ENCODE measurements around the gene LRRC71. TPM values are rescaled to one million over a fixed set of nuclear protein-coding genes. Genes with fewer than 3 reads are reported as not detected.

LRRC71 gene
- total and polyA plus RNA-seq, 10 of the 15 experiments (the other 5 are each of a cell fraction or from before 2014, with no cell fraction given), result not detected

DNA sequence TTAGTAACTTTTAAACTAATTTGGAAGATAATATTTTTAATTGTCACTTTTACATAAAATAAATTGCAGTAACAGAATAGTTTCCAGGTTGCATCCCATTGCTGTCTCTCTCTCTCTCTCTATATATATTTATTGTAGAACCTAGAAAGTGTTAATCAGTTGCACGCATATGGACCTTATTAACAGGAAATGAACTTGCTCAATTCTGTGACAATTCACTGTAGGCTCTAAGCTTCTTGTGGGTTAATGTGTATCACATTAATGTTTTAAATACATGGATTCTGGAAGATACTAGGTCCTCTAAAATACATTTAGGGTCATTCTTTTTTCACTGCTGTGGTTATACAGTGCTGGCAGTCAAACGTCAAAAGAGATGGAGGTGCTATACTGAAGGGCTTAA, 33.1 kb downstream of the LRRC71 start (continued):
- TF ChIP-seq, protein P1, sequence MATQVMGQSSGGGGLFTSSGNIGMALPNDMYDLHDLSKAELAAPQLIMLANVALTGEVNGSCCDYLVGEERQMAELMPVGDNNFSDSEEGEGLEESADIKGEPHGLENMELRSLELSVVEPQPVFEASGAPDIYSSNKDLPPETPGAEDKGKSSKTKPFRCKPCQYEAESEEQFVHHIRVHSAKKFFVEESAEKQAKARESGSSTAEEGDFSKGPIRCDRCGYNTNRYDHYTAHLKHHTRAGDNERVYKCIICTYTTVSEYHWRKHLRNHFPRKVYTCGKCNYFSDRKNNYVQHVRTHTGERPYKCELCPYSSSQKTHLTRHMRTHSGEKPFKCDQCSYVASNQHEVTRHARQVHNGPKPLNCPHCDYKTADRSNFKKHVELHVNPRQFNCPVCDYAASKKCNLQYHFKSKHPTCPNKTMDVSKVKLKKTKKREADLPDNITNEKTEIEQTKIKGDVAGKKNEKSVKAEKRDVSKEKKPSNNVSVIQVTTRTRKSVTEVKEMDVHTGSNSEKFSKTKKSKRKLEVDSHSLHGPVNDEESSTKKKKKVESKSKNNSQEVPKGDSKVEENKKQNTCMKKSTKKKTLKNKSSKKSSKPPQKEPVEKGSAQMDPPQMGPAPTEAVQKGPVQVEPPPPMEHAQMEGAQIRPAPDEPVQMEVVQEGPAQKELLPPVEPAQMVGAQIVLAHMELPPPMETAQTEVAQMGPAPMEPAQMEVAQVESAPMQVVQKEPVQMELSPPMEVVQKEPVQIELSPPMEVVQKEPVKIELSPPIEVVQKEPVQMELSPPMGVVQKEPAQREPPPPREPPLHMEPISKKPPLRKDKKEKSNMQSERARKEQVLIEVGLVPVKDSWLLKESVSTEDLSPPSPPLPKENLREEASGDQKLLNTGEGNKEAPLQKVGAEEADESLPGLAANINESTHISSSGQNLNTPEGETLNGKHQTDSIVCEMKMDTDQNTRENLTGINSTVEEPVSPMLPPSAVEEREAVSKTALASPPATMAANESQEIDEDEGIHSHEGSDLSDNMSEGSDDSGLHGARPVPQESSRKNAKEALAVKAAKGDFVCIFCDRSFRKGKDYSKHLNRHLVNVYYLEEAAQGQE (IDR thresholded peaks at IDR 0.05; ENCODE audit: low read depth, low read length), result no peak
- TF ChIP-seq, protein P2, sequence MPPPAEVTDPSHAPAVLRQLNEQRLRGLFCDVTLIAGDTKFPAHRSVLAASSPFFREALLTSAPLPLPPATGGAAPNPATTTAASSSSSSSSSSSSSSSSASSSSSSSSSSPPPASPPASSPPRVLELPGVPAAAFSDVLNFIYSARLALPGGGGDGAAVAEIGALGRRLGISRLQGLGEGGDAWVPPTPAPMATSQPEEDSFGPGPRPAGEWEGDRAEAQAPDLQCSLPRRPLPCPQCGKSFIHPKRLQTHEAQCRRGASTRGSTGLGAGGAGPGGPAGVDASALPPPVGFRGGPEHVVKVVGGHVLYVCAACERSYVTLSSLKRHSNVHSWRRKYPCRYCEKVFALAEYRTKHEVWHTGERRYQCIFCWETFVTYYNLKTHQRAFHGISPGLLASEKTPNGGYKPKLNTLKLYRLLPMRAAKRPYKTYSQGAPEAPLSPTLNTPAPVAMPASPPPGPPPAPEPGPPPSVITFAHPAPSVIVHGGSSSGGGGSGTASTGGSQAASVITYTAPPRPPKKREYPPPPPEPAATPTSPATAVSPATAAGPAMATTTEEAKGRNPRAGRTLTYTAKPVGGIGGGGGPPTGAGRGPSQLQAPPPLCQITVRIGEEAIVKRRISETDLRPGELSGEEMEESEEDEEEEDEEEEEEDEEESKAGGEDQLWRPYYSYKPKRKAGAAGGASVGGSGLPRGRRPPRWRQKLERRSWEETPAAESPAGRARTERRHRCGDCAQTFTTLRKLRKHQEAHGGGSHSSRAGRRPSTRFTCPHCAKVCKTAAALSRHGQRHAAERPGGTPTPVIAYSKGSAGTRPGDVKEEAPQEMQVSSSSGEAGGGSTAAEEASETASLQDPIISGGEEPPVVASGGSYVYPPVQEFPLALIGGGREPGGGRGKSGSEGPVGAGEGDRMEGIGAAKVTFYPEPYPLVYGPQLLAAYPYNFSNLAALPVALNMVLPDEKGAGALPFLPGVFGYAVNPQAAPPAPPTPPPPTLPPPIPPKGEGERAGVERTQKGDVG (CRISPR knock-in tag; IDR thresholded peaks at IDR 0.05), result no peak
- TF ChIP-seq SMAD1 (IDR thresholded peaks at IDR 0.05; ENCODE audit: low read depth, partially characterized antibody), result no peak

- in situ Hi-C loops (cut with MboI), result no loop called here
- Histone ChIP-seq H3K4me1 (ENCODE audit: control insufficient read depth, insufficient read depth, low read length) (peaks cover 3% of the 10 kb centered on the region), H4K20me1 (ENCODE audit: control insufficient read depth, insufficient read depth) (no peaks in the 10 kb centered on the region), H3K27me3 (replicated peaks in 1 of 2; ENCODE audit: control insufficient read depth in 2 of 2, insufficient read depth in 2 of 2, low read length in 1 of 2) (no peaks in the 10 kb centered on the region; a peak in 1 of 4 replicates), H3K4me2 (ENCODE audit: control insufficient read depth, insufficient read depth) (no peak overlapping the region), H2AFZ (ENCODE audit: control insufficient read depth, low read depth, low read length) (no peak overlapping the region), H3K79me2 (ENCODE audit: control insufficient read depth, insufficient read depth, low read length) (no peaks in the 10 kb centered on the region), H3K4me3 (no peak overlapping the region), H3K9me3 (replicated peaks; ENCODE audit: control insufficient read depth, insufficient read depth, low read length) (no peaks in the 10 kb centered on the region), H3K36me3 (ENCODE audit: control insufficient read depth in 2 of 2, insufficient read depth in 2 of 2, low read length in 1 of 2) (peaks cover 3 to 9% of the 10 kb centered on the region in 2 experiments; a peak in 3 of 4 replicates), H3K27ac (ENCODE audit: control insufficient read depth, insufficient read depth) (no peak overlapping the region), H3K9ac (ENCODE audit: control insufficient read depth, insufficient read depth, low read length) (no peak overlapping the region)
- ChIA-PET CTCF (interaction anchor here (0.8 to 1.9 kb wide), 4 partner anchors 14 to 134 kb away, joined by 3 to 5 read pairs (median 4); no protein-coding TSS in a partner anchor), POLR2A (no interaction called here), RAD21 (ENCODE audit: unreplicated experiment) (interaction anchor here (1.0 kb wide), 1 partner anchor 118 kb away, joined by 4 read pairs; no protein-coding TSS in a partner anchor), SMC1A (ENCODE audit: uncharacterized antibody, unreplicated experiment) (interaction anchor here (1.1 kb wide), 1 partner anchor 11 kb away, joined by 3 read pairs; no protein-coding TSS in a partner anchor)
- no TSS peak for BruUV-seq (replicated peaks)
- DNase-seq (ENCODE audit: low read depth, low spot score) (no peak), ATAC-seq (no peak), FAIRE-seq (no peak)
- 53% methylated on average over 10 of the region's 10 CpGs for WGBS (ENCODE audit: insufficient coverage, insufficient replicate concordance, low lambda C conversion rate, missing lambda C conversion rate)
- intact Hi-C loops (cut with micrococcal nuclease; ENCODE audit: unreplicated experiment), result loop anchor here (5.0 kb wide), 1 partner anchor 44 kb away; no protein-coding TSS in a partner anchor
- TF ChIP-seq WRNIP1 (IDR thresholded peaks at IDR 0.05; ENCODE audit: borderline replicate concordance, low read depth, low read length), result no peak
- no peak for TF ChIP-seq HDAC6 (IDR thresholded peaks at IDR 0.05; ENCODE audit: unreplicated experiment)
- no peak for TF ChIP-seq SMAD1 (IDR thresholded peaks at IDR 0.05; ENCODE audit: low read depth, partially characterized antibody)
- TF ChIP-seq, protein P3, sequence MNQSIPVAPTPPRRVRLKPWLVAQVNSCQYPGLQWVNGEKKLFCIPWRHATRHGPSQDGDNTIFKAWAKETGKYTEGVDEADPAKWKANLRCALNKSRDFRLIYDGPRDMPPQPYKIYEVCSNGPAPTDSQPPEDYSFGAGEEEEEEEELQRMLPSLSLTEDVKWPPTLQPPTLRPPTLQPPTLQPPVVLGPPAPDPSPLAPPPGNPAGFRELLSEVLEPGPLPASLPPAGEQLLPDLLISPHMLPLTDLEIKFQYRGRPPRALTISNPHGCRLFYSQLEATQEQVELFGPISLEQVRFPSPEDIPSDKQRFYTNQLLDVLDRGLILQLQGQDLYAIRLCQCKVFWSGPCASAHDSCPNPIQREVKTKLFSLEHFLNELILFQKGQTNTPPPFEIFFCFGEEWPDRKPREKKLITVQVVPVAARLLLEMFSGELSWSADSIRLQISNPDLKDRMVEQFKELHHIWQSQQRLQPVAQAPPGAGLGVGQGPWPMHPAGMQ (IDR thresholded peaks at IDR 0.05; ENCODE audit: borderline replicate concordance), result no peak
- no peak for TF ChIP-seq SMC3 (IDR thresholded peaks at IDR 0.05; ENCODE audit: borderline replicate concordance, low read length)
- no peak for TF ChIP-seq RB1 (IDR thresholded peaks at IDR 0.05; ENCODE audit: borderline replicate concordance)
- TF ChIP-seq, protein P4, sequence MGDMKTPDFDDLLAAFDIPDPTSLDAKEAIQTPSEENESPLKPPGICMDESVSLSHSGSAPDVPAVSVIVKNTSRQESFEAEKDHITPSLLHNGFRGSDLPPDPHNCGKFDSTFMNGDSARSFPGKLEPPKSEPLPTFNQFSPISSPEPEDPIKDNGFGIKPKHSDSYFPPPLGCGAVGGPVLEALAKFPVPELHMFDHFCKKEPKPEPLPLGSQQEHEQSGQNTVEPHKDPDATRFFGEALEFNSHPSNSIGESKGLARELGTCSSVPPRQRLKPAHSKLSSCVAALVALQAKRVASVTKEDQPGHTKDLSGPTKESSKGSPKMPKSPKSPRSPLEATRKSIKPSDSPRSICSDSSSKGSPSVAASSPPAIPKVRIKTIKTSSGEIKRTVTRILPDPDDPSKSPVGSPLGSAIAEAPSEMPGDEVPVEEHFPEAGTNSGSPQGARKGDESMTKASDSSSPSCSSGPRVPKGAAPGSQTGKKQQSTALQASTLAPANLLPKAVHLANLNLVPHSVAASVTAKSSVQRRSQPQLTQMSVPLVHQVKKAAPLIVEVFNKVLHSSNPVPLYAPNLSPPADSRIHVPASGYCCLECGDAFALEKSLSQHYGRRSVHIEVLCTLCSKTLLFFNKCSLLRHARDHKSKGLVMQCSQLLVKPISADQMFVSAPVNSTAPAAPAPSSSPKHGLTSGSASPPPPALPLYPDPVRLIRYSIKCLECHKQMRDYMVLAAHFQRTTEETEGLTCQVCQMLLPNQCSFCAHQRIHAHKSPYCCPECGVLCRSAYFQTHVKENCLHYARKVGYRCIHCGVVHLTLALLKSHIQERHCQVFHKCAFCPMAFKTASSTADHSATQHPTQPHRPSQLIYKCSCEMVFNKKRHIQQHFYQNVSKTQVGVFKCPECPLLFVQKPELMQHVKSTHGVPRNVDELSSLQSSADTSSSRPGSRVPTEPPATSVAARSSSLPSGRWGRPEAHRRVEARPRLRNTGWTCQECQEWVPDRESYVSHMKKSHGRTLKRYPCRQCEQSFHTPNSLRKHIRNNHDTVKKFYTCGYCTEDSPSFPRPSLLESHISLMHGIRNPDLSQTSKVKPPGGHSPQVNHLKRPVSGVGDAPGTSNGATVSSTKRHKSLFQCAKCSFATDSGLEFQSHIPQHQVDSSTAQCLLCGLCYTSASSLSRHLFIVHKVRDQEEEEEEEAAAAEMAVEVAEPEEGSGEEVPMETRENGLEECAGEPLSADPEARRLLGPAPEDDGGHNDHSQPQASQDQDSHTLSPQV (IDR thresholded peaks at IDR 0.05), result no peak
These were observed 35.9 kb downstream of the LRRC71 start for GRCh38 chr1:156956333-156956732.

Measured in GM12878 (cell line).